ENCODE measurements around the gene IER2.

Gene IER2

GRCh38 chr19:13150187-13150930 is at the start of gene IER2, which contains the start of gene STX10:
IER2 (plus strand) TSS chr19:13150411; CDS start chr19:13153187, 2,776 bp downstream.
STX10 (minus strand) TSS chr19:13150375; CDS start chr19:13150173, 202 bp downstream.
- DNase-seq, result peak; percentile 92 to 94

GRCh38 chr19:13100841-13101589 is 49.2 kb upstream of the IER2 start:
- DNase-seq, result no peak

GRCh38 chr19:13101590-13102415 is 48.4 kb upstream of the IER2 start:
- DNase-seq, result no peak

- DNase-seq, result no peak
These were observed 47.9 kb upstream of the IER2 start for GRCh38 chr19:13102416-13102665.

GRCh38 chr19:13102666-13103580 is 47.3 kb upstream of the IER2 start, which contains the start of gene LYL1:
LYL1 (minus strand) TSS chr19:13102858; CDS start chr19:13101171, 1,687 bp downstream.
- no peak for DNase-seq

- DNase-seq, result no peak
These were observed 46.4 kb upstream of the IER2 start for GRCh38 chr19:13103581-13104359.

GRCh38 chr19:13104360-13104847 is 45.8 kb upstream of the IER2 start:
- DNase-seq, result peak in 1 of 2 experiments; percentile 24

GRCh38 chr19:13104848-13105711 is 45.1 kb upstream of the IER2 start:
- DNase-seq, result no peak

- no peak for DNase-seq
These were observed 40.7 kb upstream of the IER2 start for GRCh38 chr19:13109361-13110098.

GRCh38 chr19:13110099-13110610 is 40.1 kb upstream of the IER2 start:
- no peak for DNase-seq

GRCh38 chr19:13112555-13112954 is 37.7 kb upstream of the IER2 start:
- DNase-seq, result no peak

- DNase-seq, result no peak
These were observed 34.3 kb upstream of the IER2 start for GRCh38 chr19:13115936-13116281.

GRCh38 chr19:13116282-13117175 is 33.7 kb upstream of the IER2 start, which contains the start of gene TRMT1:
TRMT1 (minus strand) TSS chr19:13116740; CDS start chr19:13116399, 341 bp downstream.
- peak; percentile 90 to 95 for DNase-seq

- DNase-seq, result peak in 1 of 2 experiments; percentile 28
These were observed 32.9 kb upstream of the IER2 start for GRCh38 chr19:13117176-13117771.

GRCh38 chr19:13117772-13118423 is 32.3 kb upstream of the IER2 start, which contains the start of gene NACC1:
NACC1 (plus strand) TSS chr19:13118264; CDS start chr19:13135208, 16,944 bp downstream.
- peak; percentile 80 to 91 for DNase-seq

- DNase-seq, result peak in 1 of 2 experiments; percentile 33
These were observed 31.6 kb upstream of the IER2 start for GRCh38 chr19:13118424-13119193.
